Activated T-helper 1 cell treated with anti-CD3 and anti-CD28 coated beads, Interleukin-12 subunit alpha, Interleukin-12 subunit beta, Interleukin-2, Interleukin-4 antibody, amounts not matched to agents 30 ng/mL and 10 ng/mL and 1 ng/mL, durations not matched to agents 14 hours and 24 hours and 36 hours (primary cell): ENCODE results near the gene MALSU1. TPM values are rescaled to one million over a fixed set of nuclear protein-coding genes. Genes with fewer than 3 reads are reported as not detected.

Experiments used
- DNase-seq: peaks from one replicate; pipeline ENCODE4 v3.0.0; 2021; ENCODE audit warnings: low spot score
- H3K27ac Mint-ChIP-seq: one replicate; pipeline ENCODE4 v1.8.0; 2021; ENCODE audit warnings: mild to moderate bottlenecking, mixed read lengths
- H3K27me3 Mint-ChIP-seq: one replicate; pipeline ENCODE4 v1.8.0; 2022; ENCODE audit warnings: mild to moderate bottlenecking, moderate library complexity, mixed read lengths; ENCODE audit not compliant: insufficient read depth
- H3K36me3 Mint-ChIP-seq: one replicate; pipeline ENCODE4 v1.8.0; 2021; ENCODE audit warnings: low read depth, mixed read lengths
- H3K4me1 Mint-ChIP-seq: one replicate; pipeline ENCODE4 v1.8.0; 2021; ENCODE audit warnings: low read depth, mixed read lengths
- H3K4me3 Mint-ChIP-seq: one replicate; pipeline ENCODE4 v1.8.0; 2021; ENCODE audit warnings: mild to moderate bottlenecking, moderate library complexity, mixed read lengths
- H3K9me3 Mint-ChIP-seq: one replicate; pipeline ENCODE4 v1.8.0; 2021; ENCODE audit warnings: mixed read lengths
- intact Hi-C: fragments of 100-400 bp; cut with micrococcal nuclease; formaldehyde crosslinking; loops from one replicate; pipeline ENCODE4 v1.15.1; 2024
- total RNA-seq: library from RNA; stranded (reverse); gene quantifications from 2 replicates; pipeline ENCODE4 v1.2.3, GENCODE V29; 2022

The MALSU1 gene
- total RNA-seq, 1 donor from 2014 or later, result 92.3 TPM

GRCh38 chr7:23332910-23333612 lies 33.9 kb downstream of the MALSU1 start:
- H3K9me3 Mint-ChIP-seq, result no peaks in the 10 kb centered on the region
- H3K27ac Mint-ChIP-seq, result no peak overlapping the region
- DNase-seq, result no peak
- no peaks in the 10 kb centered on the region for H3K4me1 Mint-ChIP-seq
- peaks cover 17% of the 10 kb centered on the region for H3K27me3 Mint-ChIP-seq
- H3K36me3 Mint-ChIP-seq, result no peaks in the 10 kb centered on the region
- no peak overlapping the region for H3K4me3 Mint-ChIP-seq
- intact Hi-C loops, result no loop called here

DNA sequence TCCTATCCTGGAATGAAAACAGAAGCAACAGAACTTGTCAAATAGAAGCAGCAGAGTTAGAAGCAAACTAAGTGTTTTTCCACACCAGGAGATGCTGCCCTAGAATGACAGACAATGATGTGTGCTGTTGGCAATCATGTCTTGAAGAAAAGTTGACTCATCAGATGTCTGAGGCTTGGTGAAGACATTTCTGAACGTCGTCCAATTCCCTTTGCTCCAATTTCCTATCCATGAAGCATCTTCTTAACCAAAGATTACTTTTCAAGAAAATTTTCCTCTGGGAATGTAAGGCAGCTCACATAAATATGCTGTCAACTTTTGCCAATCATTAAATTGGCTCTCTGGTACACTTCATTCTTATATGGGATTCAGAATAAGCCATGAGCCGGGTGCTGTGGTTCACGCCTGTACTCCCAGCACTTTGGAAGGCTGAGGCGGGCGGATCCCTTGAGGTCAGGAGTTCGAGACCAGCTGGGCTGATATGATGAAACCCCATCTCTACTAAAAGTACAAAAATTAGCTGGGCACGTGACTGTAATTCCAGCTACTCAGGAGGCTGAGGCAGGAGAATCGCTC lies 34.6 kb downstream of the MALSU1 start:
- H3K36me3 Mint-ChIP-seq, result no peaks in the 10 kb centered on the region
- DNase-seq, result no peak
- intact Hi-C loops, result no loop called here

DNA sequence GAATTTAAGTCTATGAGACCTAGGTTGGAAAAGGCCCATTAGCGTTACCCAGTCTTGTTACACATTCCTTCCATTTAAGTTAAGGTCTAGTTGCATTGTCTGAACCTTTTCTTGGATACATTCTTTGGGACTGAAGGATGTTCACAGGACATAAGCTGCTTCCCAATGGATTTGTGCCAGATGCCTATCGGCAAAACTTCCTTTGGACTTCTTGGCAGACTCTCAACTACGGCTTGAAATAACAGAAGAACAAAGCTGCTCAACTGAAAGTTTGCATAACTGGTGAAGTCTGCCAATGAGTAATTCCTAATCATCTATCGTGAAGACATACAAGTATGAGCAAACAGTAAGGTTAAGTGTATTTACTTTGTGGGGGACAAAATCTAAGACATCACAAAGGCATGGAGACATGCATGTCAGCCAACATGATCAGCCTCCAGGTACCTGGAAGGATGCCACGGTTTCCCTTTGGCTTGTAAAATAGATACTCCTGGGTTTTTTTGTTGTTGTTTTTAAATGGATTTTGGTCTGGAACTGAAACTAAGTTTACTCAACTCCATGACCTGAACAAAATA lies 35.4 kb downstream of the MALSU1 start:
- intact Hi-C loops, result no loop called here
- H3K27ac Mint-ChIP-seq, result no peak overlapping the region
- peaks cover 26% of the 10 kb centered on the region for H3K27me3 Mint-ChIP-seq
- no peak for DNase-seq
- H3K4me3 Mint-ChIP-seq, result no peak overlapping the region
- no peaks in the 10 kb centered on the region for H3K4me1 Mint-ChIP-seq
- no peaks in the 10 kb centered on the region for H3K9me3 Mint-ChIP-seq
- H3K36me3 Mint-ChIP-seq, result no peaks in the 10 kb centered on the region

More for the DNA sequence above, 34.6 kb downstream of the MALSU1 start:
- H3K27me3 Mint-ChIP-seq, result peaks cover 19% of the 10 kb centered on the region
- H3K4me3 Mint-ChIP-seq, result no peak overlapping the region
- H3K4me1 Mint-ChIP-seq, result no peaks in the 10 kb centered on the region
- no peaks in the 10 kb centered on the region for H3K9me3 Mint-ChIP-seq
- no peak overlapping the region for H3K27ac Mint-ChIP-seq

DNA sequence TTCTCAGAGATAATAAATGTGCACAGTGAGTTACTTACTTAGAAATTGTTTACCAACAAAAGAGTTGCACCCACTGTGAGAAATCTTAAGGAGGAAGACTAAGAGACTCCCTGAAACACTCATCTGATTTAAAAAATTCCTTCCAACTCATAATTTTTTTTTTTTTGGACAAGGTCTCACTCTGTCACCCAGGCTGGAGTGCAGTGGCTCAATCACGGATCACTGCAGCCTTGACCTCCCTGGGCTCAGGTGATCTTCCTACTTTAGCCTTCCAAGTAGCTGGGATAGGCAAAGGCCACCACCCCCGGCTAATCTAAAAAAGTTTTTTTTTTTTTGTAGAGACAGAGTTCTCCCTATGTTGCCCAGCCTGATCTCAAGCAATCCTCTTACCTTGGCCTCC lies 36.0 kb downstream of the MALSU1 start:
- Mint-ChIP-seq H3K4me1 (no peaks in the 10 kb centered on the region), H3K27ac (no peak overlapping the region), H3K27me3 (peaks cover 26% of the 10 kb centered on the region), H3K36me3 (no peaks in the 10 kb centered on the region), H3K9me3 (no peaks in the 10 kb centered on the region), H3K4me3 (no peak overlapping the region)
- DNase-seq, result no peak
- intact Hi-C loops, result no loop called here

DNA sequence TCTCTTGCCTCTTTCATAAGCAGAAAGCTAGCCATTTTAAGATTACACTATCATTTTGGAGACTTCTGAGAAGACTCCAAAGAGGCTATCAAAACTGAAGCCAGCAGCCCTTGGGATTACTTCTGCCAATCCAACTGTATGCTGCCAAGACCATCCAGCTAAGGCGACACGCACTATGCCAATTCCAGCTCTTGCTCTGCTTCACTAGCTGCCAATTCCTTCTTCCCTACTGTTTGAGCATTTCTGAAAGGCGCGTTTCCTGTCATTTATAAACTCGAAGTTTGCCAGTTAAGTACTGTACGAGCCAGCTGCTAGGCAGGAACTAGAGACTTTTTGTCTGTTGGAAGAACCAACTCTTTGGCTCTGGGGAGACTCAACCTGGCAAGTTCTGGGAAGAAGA lies 36.5 kb downstream of the MALSU1 start:
- Mint-ChIP-seq H3K9me3 (no peaks in the 10 kb centered on the region), H3K4me3 (no peak overlapping the region), H3K4me1 (no peaks in the 10 kb centered on the region), H3K36me3 (no peaks in the 10 kb centered on the region), H3K27ac (no peak overlapping the region), H3K27me3 (peaks cover 24% of the 10 kb centered on the region)
- intact Hi-C loops, result no loop called here
- no peak for DNase-seq

DNA sequence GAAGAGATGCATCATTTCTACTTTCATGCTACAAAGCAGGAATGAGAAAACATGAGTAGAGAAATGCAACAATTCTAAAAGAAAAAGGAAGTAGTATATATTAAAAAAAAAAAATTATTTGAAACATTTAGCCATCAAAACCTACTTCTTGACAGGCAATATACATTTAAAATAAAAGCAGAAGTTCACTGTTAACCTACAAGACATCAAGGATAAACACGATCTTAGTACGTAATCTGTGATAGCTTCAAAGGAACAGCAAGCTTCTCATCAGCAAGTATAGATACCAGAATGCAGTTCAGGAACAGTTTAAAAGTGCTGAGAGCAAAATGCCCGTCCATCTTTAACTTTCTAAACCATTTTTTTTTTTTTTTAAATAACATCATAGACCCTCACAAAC lies 36.9 kb downstream of the MALSU1 start:
- H3K27me3 Mint-ChIP-seq, result peaks cover 24% of the 10 kb centered on the region
- no peak overlapping the region for H3K27ac Mint-ChIP-seq
- no peaks in the 10 kb centered on the region for H3K4me1 Mint-ChIP-seq
- no peaks in the 10 kb centered on the region for H3K9me3 Mint-ChIP-seq
- intact Hi-C loops, result no loop called here
- DNase-seq, result no peak
- no peaks in the 10 kb centered on the region for H3K36me3 Mint-ChIP-seq
- no peak overlapping the region for H3K4me3 Mint-ChIP-seq

- intact Hi-C loops, result no loop called here
- no peak overlapping the region for H3K4me3 Mint-ChIP-seq
Observed at GRCh38 chr7:23336799-23337283, 37.7 kb downstream of the MALSU1 start.

GRCh38 chr7:23337374-23337773 lies 38.2 kb downstream of the MALSU1 start:
- DNase-seq, result no peak
- no peak overlapping the region for H3K4me3 Mint-ChIP-seq
- intact Hi-C loops, result no loop called here
- no peaks in the 10 kb centered on the region for H3K36me3 Mint-ChIP-seq
- peaks cover 24% of the 10 kb centered on the region for H3K27me3 Mint-ChIP-seq
- H3K27ac Mint-ChIP-seq, result no peak overlapping the region
- H3K9me3 Mint-ChIP-seq, result no peaks in the 10 kb centered on the region
- H3K4me1 Mint-ChIP-seq, result no peaks in the 10 kb centered on the region

More at GRCh38 chr7:23336799-23337283, 37.7 kb downstream of the MALSU1 start:
- H3K36me3 Mint-ChIP-seq, result no peaks in the 10 kb centered on the region
- no peaks in the 10 kb centered on the region for H3K4me1 Mint-ChIP-seq
- peaks cover 24% of the 10 kb centered on the region for H3K27me3 Mint-ChIP-seq
- no peak overlapping the region for H3K27ac Mint-ChIP-seq
- H3K9me3 Mint-ChIP-seq, result no peaks in the 10 kb centered on the region
- DNase-seq, result no peak

DNA sequence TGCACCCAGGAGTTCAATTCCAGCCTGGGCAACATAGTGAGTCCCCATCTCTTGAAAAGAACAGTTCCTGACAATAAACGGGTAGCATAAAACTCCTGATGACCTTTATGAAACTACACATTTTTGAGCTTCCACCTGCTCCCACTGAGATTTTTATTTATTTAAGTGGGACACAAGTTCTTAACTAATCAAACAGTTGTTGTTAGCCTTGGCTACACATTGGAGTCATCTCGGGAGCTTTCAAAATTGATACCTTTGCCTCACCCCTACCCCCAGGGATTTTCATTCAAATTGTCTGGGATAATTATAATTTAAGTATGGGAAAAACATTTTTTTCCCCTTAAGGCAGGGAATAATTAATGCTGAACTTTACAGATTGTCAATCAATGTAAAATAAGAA lies 39.3 kb downstream of the MALSU1 start:
- DNase-seq, result no peak
- H3K27ac Mint-ChIP-seq, result no peak overlapping the region
- no peaks in the 10 kb centered on the region for H3K36me3 Mint-ChIP-seq
- intact Hi-C loops, result no loop called here
- no peaks in the 10 kb centered on the region for H3K4me1 Mint-ChIP-seq
- no peak overlapping the region for H3K4me3 Mint-ChIP-seq
- H3K9me3 Mint-ChIP-seq, result no peaks in the 10 kb centered on the region
- peaks cover 18% of the 10 kb centered on the region for H3K27me3 Mint-ChIP-seq

DNA sequence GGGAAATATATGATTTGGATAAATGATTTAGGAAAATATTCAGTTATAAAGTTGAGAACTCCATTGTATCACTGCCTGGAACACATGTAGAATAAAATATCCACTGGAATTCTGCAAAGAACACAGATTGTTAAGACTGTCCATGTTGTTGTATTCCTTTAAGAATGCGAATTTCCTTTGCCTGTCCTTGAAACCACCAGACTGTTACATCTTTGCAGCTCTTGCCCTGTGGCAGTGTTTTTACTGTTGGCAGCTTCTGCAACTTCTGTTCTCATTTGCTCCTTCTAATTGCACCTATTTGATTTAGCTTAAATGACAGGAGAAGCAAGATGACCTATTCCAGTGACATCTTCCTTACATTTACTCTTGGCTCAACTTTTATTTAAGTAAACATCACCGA lies 39.7 kb downstream of the MALSU1 start:
- H3K36me3 Mint-ChIP-seq, result no peaks in the 10 kb centered on the region
- no peaks in the 10 kb centered on the region for H3K4me1 Mint-ChIP-seq
- intact Hi-C loops, result no loop called here
- DNase-seq, result no peak
- H3K27ac Mint-ChIP-seq, result no peak overlapping the region
- H3K4me3 Mint-ChIP-seq, result no peak overlapping the region
- no peaks in the 10 kb centered on the region for H3K9me3 Mint-ChIP-seq
- H3K27me3 Mint-ChIP-seq, result peaks cover 19% of the 10 kb centered on the region

GRCh38 chr7:23341846-23342598 lies 42.9 kb downstream of the MALSU1 start:
- H3K4me3 Mint-ChIP-seq, result no peak overlapping the region
- peaks cover 21% of the 10 kb centered on the region for H3K4me1 Mint-ChIP-seq
- no peaks in the 10 kb centered on the region for H3K9me3 Mint-ChIP-seq
- H3K36me3 Mint-ChIP-seq, result peaks cover 8% of the 10 kb centered on the region
- peaks cover 20% of the 10 kb centered on the region for H3K27me3 Mint-ChIP-seq
- no peak for DNase-seq
- intact Hi-C loops, result no loop called here
- H3K27ac Mint-ChIP-seq, result no peak overlapping the region

DNA sequence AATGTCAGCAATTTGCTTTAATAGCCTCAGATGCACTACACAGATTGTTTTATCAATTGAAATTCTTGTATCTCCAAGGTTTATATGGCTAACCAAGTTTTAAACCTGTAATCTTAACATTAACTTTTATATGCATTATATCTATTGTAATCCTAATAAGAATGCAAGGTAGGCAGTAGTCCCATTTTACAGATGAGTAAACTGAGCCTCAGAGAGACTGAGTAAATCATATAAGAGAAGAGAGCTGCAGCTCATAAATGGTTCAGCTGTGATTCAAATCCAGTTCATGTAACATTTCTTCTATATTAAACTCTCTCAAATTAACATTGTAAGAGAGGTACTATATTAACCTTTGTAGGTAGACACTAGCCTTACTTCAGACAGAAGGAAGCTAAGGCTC lies 44.0 kb downstream of the MALSU1 start:
- Mint-ChIP-seq H3K27me3 (peaks cover 17% of the 10 kb centered on the region), H3K4me3 (no peak overlapping the region), H3K27ac (no peak overlapping the region), H3K4me1 (peaks cover 31% of the 10 kb centered on the region), H3K36me3 (peaks cover 12% of the 10 kb centered on the region), H3K9me3 (no peaks in the 10 kb centered on the region)
- no peak for DNase-seq
- intact Hi-C loops, result no loop called here
